Mesothelial cell of epicardium (in vitro differentiated cells): ENCODE measurements around the gene PHF20. TPM values are rescaled to one million over a fixed set of nuclear protein-coding genes. Genes with fewer than 3 reads are reported as not detected.

Experiments used
- DNase-seq, 2 experiments: peaks; one replicate each; pipeline ENCODE4 v3.0.0; 2021; ENCODE audit warnings: low spot score in 2 of 2; ENCODE audit not compliant: unreplicated experiment in 2 of 2
- H3K27ac Mint-ChIP-seq: 2 replicates; pipeline ENCODE4 v1.8.0; 2021; ENCODE audit warnings: mixed read lengths
- H3K27me3 Mint-ChIP-seq: 2 replicates; pipeline ENCODE4 v1.8.0; 2021; ENCODE audit warnings: low read depth, mixed read lengths
- H3K36me3 Mint-ChIP-seq: 2 replicates; pipeline ENCODE4 v1.8.0; 2021; ENCODE audit warnings: mixed read lengths
- H3K4me1 Mint-ChIP-seq: 2 replicates; pipeline ENCODE4 v1.8.0; 2021; ENCODE audit warnings: mixed read lengths
- H3K4me3 Mint-ChIP-seq: 2 replicates; pipeline ENCODE4 v1.8.0; 2021; ENCODE audit warnings: mild to moderate bottlenecking, moderate library complexity, mixed read lengths
- H3K9me3 Mint-ChIP-seq: 2 replicates; pipeline ENCODE4 v1.8.0; 2021; ENCODE audit warnings: mixed read lengths
- CTCF ChIP-seq: fragments of 200-600 bp; sonication (generic); IDR thresholded peaks from one replicate; pipeline ENCODE4 v1.5.0; 2021; ENCODE audit warnings: antibody characterized with exemption; ENCODE audit not compliant: unreplicated experiment
- total RNA-seq: library from RNA; stranded (reverse); gene quantifications from 3 replicates; pipeline ENCODE4 v1.2.1, GENCODE V29; 2021

The PHF20 gene
- total RNA-seq, 1 donor from 2014 or later, result 48.6 TPM

- H3K36me3 Mint-ChIP-seq, result no peaks in the 10 kb centered on the region
- no peak for DNase-seq
- no peaks in the 10 kb centered on the region for H3K9me3 Mint-ChIP-seq
- H3K27me3 Mint-ChIP-seq, result peaks cover 17% of the 10 kb centered on the region
- no peak overlapping the region for H3K27ac Mint-ChIP-seq
- no peak overlapping the region for H3K4me3 Mint-ChIP-seq
- no peaks in the 10 kb centered on the region for H3K4me1 Mint-ChIP-seq
- TF ChIP-seq CTCF, result no peak
These were observed 212.6 kb downstream of the PHF20 start for GRCh38 chr20:35984382-35984781.

GRCh38 chr20:35985806-35986205, 214.0 kb downstream of the PHF20 start:
- Mint-ChIP-seq H3K36me3 (no peaks in the 10 kb centered on the region), H3K4me1 (no peaks in the 10 kb centered on the region), H3K27ac (no peak overlapping the region), H3K27me3 (peaks cover 15% of the 10 kb centered on the region), H3K9me3 (no peaks in the 10 kb centered on the region), H3K4me3 (no peak overlapping the region)
- DNase-seq, result no peak
- TF ChIP-seq CTCF, result no peak

GRCh38 chr20:35988910-35989463, 217.2 kb downstream of the PHF20 start:
- no peak for DNase-seq
- Mint-ChIP-seq H3K27ac (no peak overlapping the region), H3K36me3 (no peaks in the 10 kb centered on the region), H3K27me3 (peaks cover 9% of the 10 kb centered on the region), H3K4me3 (no peak overlapping the region), H3K4me1 (peaks cover 3% of the 10 kb centered on the region), H3K9me3 (no peaks in the 10 kb centered on the region)
- TF ChIP-seq CTCF, result no peak

GRCh38 chr20:35991142-35991771, 219.4 kb downstream of the PHF20 start:
- Mint-ChIP-seq H3K27me3 (peaks cover 9% of the 10 kb centered on the region), H3K4me3 (no peak overlapping the region)

GRCh38 chr20:35992713-35993335, 221.0 kb downstream of the PHF20 start:
- peak; percentile 88 for TF ChIP-seq CTCF
- no peak for DNase-seq
- Mint-ChIP-seq H3K9me3 (no peaks in the 10 kb centered on the region), H3K27me3 (peaks cover 9% of the 10 kb centered on the region), H3K4me1 (peaks cover 5% of the 10 kb centered on the region), H3K27ac (no peak overlapping the region), H3K4me3 (no peak overlapping the region), H3K36me3 (no peaks in the 10 kb centered on the region)

More at GRCh38 chr20:35991142-35991771, 219.4 kb downstream of the PHF20 start:
- TF ChIP-seq CTCF, result peak; percentile 56
- Mint-ChIP-seq H3K4me1 (peaks cover 5% of the 10 kb centered on the region), H3K36me3 (no peaks in the 10 kb centered on the region), H3K9me3 (no peaks in the 10 kb centered on the region), H3K27ac (no peak overlapping the region)
- DNase-seq, result no peak
